SK-N-SH treated with all-trans-retinoic acid at 6 μM for 48 hours (cell line): ENCODE measurements around the gene DACT3.
"Not testable (repeated sequence)": the region's sequence is repeated elsewhere in the genome, so short reads cannot be mapped to it uniquely, and the experiment has no call there.

Experiments used
- ATAC-seq: fragments of 200-7000 bp; cut with Tn5 transposase; 3 replicates; pipeline ENCODE4 v1.9.1; 2020; ENCODE audit warnings: mild to moderate bottlenecking, moderate library complexity
- ARNTL ChIP-seq: fragments of 450-650 bp; formaldehyde crosslinking; IDR thresholded peaks from 2 replicates; pipeline ENCODE4 v1.5.0; 2020; ENCODE audit warnings: low read depth, mild to moderate bottlenecking, moderate library complexity, borderline replicate concordance
- BACH2 ChIP-seq: fragments of 250-450 bp; sonication (Bioruptor Pico); IDR thresholded peaks from 2 replicates; pipeline ENCODE4 v1.9.0; 2021; ENCODE audit warnings: mild to moderate bottlenecking, borderline replicate concordance
- CSDC2 ChIP-seq: fragments of 250-450 bp; sonication (Bioruptor Pico); IDR thresholded peaks from 2 replicates; pipeline ENCODE4 v1.5.0; 2020; ENCODE audit warnings: mild to moderate bottlenecking, moderate library complexity
- ESRRG ChIP-seq: fragments of 250-450 bp; sonication (Bioruptor Pico); IDR thresholded peaks from 2 replicates; pipeline ENCODE4 v1.6.1; 2021; ENCODE audit warnings: mild to moderate bottlenecking
- GLIS3 ChIP-seq: fragments of 250-450 bp; sonication (Bioruptor Pico); IDR thresholded peaks from 2 replicates; pipeline ENCODE4 v1.5.0; 2020; ENCODE audit warnings: mild to moderate bottlenecking, moderate library complexity
- ISL1 ChIP-seq: fragments of 250-450 bp; sonication (Bioruptor Pico); IDR thresholded peaks from 2 replicates; pipeline ENCODE4 v2.1.2; 2022; ENCODE audit warnings: mild to moderate bottlenecking, moderate library complexity
- OSR1 ChIP-seq: fragments of 250-450 bp; sonication (Bioruptor Pico); IDR thresholded peaks from 2 replicates; pipeline ENCODE4 v1.8.0; 2022; ENCODE audit warnings: moderate library complexity, mild to moderate bottlenecking, inconsistent platforms
- PPARA ChIP-seq: fragments of 250-450 bp; sonication (Bioruptor Pico); IDR thresholded peaks from 2 replicates; pipeline ENCODE4 v1.5.0; 2020; ENCODE audit warnings: mild to moderate bottlenecking, borderline replicate concordance
- RARB ChIP-seq: fragments of 250-450 bp; sonication (Bioruptor Pico); IDR thresholded peaks from 2 replicates; pipeline ENCODE4 v1.8.0; 2021; ENCODE audit warnings: mild to moderate bottlenecking, moderate library complexity
- SNAI2 ChIP-seq: fragments of 250-450 bp; sonication (Bioruptor Pico); IDR thresholded peaks from 2 replicates; pipeline ENCODE4 v1.5.0; 2020; ENCODE audit warnings: mild to moderate bottlenecking, moderate library complexity
- TCF4 ChIP-seq: fragments of 250-450 bp; sonication (Bioruptor Pico); IDR thresholded peaks from 2 replicates; pipeline ENCODE4 v1.8.0; 2021; ENCODE audit warnings: mild to moderate bottlenecking, moderate library complexity, borderline replicate concordance
- TOX ChIP-seq: fragments of 250-450 bp; sonication (Bioruptor Pico); IDR thresholded peaks from 2 replicates; pipeline ENCODE4 v1.8.0; 2021; ENCODE audit warnings: mild to moderate bottlenecking, moderate library complexity, borderline replicate concordance
- ZC3H10 ChIP-seq: fragments of 250-450 bp; sonication (Bioruptor Pico); IDR thresholded peaks from 2 replicates; pipeline ENCODE4 v1.5.1; 2021; ENCODE audit warnings: mild to moderate bottlenecking, moderate library complexity
- ZFP3 ChIP-seq: fragments of 250-450 bp; sonication (Bioruptor Pico); IDR thresholded peaks from 2 replicates; pipeline ENCODE4 v1.5.0; 2020; ENCODE audit warnings: mild to moderate bottlenecking, moderate library complexity
- ZNF565 ChIP-seq: fragments of 450-650 bp; formaldehyde crosslinking; conservative IDR thresholded peaks from 2 replicates; pipeline ENCODE4 v1.5.0; 2020; ENCODE audit warnings: low read depth, mild to moderate bottlenecking, moderate library complexity
- ZNF70 ChIP-seq: fragments of 450-650 bp; formaldehyde crosslinking; IDR thresholded peaks from 2 replicates; pipeline ENCODE4 v1.5.0; 2020; ENCODE audit warnings: mild to moderate bottlenecking, moderate library complexity
- ZNF8 ChIP-seq: fragments of 450-650 bp; formaldehyde crosslinking; IDR thresholded peaks from 2 replicates; pipeline ENCODE4 v1.5.0; 2020; ENCODE audit warnings: mild to moderate bottlenecking, moderate library complexity
- TF ChIP-seq, protein P1 (sequence below): fragments of 250-450 bp; sonication (Bioruptor Pico); IDR thresholded peaks from 2 replicates; pipeline ENCODE4 v1.8.0; 2021; ENCODE audit warnings: low read depth, mild to moderate bottlenecking, moderate library complexity, borderline replicate concordance
- TF ChIP-seq, protein P2 (sequence below): fragments of 250-450 bp; sonication (Bioruptor Pico); IDR thresholded peaks from 2 replicates; pipeline ENCODE4 v1.5.1; 2021; ENCODE audit warnings: mild to moderate bottlenecking, moderate library complexity
- TF ChIP-seq, protein P3 (sequence below): fragments of 250-450 bp; sonication (Bioruptor Pico); IDR thresholded peaks from 2 replicates; pipeline ENCODE4 v1.8.0; 2020; ENCODE audit warnings: mild to moderate bottlenecking, moderate library complexity, borderline replicate concordance
- TF ChIP-seq, protein P4 (sequence below): fragments of 250-450 bp; sonication (Bioruptor Pico); IDR thresholded peaks from 2 replicates; pipeline ENCODE4 v1.5.0; 2020; ENCODE audit warnings: mild to moderate bottlenecking, moderate library complexity

The DACT3 gene

DNA sequence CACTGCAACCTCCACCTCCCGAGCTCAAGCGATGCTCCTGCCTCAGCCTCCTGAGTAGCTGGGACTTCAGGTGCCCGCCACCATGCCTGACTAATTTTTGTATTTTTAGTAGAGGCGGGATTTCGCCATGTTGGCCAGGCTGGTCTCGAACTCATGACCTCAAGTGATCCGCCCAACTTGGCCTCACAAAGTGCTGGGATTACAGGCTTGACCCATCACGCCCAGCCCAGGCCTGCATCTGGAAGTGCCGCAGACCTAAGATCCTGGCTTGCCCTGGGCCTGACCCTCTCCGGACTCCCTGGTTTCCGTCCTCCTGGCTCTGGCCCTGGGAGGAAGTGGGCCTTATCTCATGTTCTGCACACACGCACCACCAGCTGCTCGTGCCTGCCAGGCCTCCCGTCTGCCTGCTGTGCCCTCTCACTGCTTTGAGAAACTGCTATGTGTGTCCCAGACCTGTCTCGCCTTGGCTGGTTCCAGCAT is 31.4 kb downstream of the DACT3 start:
- ATAC-seq: no peak; the same call in 2 of the 3 replicates
- 0 out of 2 replicates have a peak, but pooled peaks have one; percentile 48 for TF ChIP-seq SNAI2
- TF ChIP-seq BACH2 (CRISPR knock-in tag): peak; percentile 83
- TF ChIP-seq, protein P1, sequence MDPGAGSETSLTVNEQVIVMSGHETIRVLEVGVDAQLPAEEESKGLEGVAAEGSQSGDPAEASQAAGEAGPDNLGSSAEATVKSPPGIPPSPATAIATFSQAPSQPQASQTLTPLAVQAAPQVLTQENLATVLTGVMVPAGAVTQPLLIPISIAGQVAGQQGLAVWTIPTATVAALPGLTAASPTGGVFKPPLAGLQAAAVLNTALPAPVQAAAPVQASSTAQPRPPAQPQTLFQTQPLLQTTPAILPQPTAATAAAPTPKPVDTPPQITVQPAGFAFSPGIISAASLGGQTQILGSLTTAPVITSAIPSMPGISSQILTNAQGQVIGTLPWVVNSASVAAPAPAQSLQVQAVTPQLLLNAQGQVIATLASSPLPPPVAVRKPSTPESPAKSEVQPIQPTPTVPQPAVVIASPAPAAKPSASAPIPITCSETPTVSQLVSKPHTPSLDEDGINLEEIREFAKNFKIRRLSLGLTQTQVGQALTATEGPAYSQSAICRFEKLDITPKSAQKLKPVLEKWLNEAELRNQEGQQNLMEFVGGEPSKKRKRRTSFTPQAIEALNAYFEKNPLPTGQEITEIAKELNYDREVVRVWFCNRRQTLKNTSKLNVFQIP (CRISPR knock-in tag): no peak
- TF ChIP-seq ZNF70 (CRISPR knock-in tag): peak; percentile 84
- peak; percentile 38; the same call in 1 of the 2 replicates for TF ChIP-seq ZFP3
- TF ChIP-seq ISL1: 0 out of 2 replicates have a peak, but pooled peaks have one; percentile 6
- peak; percentile 79; the same call in 1 of the 2 replicates for TF ChIP-seq ESRRG
- peak; percentile 88; the same call in 1 of the 2 replicates for TF ChIP-seq PPARA (CRISPR knock-in tag)
- 0 out of 2 replicates have a peak, but pooled peaks have one; percentile 4 for TF ChIP-seq ZNF8 (CRISPR knock-in tag)
- TF ChIP-seq ZNF565 (CRISPR knock-in tag): peak; percentile 91
- TF ChIP-seq, protein P2, sequence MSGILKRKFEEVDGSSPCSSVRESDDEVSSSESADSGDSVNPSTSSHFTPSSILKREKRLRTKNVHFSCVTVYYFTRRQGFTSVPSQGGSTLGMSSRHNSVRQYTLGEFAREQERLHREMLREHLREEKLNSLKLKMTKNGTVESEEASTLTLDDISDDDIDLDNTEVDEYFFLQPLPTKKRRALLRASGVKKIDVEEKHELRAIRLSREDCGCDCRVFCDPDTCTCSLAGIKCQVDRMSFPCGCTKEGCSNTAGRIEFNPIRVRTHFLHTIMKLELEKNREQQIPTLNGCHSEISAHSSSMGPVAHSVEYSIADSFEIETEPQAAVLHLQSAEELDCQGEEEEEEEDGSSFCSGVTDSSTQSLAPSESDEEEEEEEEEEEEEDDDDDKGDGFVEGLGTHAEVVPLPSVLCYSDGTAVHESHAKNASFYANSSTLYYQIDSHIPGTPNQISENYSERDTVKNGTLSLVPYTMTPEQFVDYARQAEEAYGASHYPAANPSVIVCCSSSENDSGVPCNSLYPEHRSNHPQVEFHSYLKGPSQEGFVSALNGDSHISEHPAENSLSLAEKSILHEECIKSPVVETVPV (CRISPR knock-in tag): no peak; the same call in 1 of the 2 replicates
- peak; percentile 94 for TF ChIP-seq TCF4 (CRISPR knock-in tag)
- no peak for TF ChIP-seq GLIS3
- TF ChIP-seq, protein P3, sequence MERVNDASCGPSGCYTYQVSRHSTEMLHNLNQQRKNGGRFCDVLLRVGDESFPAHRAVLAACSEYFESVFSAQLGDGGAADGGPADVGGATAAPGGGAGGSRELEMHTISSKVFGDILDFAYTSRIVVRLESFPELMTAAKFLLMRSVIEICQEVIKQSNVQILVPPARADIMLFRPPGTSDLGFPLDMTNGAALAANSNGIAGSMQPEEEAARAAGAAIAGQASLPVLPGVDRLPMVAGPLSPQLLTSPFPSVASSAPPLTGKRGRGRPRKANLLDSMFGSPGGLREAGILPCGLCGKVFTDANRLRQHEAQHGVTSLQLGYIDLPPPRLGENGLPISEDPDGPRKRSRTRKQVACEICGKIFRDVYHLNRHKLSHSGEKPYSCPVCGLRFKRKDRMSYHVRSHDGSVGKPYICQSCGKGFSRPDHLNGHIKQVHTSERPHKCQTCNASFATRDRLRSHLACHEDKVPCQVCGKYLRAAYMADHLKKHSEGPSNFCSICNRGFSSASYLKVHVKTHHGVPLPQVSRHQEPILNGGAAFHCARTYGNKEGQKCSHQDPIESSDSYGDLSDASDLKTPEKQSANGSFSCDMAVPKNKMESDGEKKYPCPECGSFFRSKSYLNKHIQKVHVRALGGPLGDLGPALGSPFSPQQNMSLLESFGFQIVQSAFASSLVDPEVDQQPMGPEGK (CRISPR knock-in tag): no peak
- TF ChIP-seq, protein P4, sequence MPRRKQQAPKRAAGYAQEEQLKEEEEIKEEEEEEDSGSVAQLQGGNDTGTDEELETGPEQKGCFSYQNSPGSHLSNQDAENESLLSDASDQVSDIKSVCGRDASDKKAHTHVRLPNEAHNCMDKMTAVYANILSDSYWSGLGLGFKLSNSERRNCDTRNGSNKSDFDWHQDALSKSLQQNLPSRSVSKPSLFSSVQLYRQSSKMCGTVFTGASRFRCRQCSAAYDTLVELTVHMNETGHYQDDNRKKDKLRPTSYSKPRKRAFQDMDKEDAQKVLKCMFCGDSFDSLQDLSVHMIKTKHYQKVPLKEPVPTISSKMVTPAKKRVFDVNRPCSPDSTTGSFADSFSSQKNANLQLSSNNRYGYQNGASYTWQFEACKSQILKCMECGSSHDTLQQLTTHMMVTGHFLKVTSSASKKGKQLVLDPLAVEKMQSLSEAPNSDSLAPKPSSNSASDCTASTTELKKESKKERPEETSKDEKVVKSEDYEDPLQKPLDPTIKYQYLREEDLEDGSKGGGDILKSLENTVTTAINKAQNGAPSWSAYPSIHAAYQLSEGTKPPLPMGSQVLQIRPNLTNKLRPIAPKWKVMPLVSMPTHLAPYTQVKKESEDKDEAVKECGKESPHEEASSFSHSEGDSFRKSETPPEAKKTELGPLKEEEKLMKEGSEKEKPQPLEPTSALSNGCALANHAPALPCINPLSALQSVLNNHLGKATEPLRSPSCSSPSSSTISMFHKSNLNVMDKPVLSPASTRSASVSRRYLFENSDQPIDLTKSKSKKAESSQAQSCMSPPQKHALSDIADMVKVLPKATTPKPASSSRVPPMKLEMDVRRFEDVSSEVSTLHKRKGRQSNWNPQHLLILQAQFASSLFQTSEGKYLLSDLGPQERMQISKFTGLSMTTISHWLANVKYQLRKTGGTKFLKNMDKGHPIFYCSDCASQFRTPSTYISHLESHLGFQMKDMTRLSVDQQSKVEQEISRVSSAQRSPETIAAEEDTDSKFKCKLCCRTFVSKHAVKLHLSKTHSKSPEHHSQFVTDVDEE (CRISPR knock-in tag): peak; percentile 98
- TF ChIP-seq ARNTL: peak; percentile 16; the same call in 1 of the 2 replicates
- no peak for TF ChIP-seq ZC3H10 (CRISPR knock-in tag)

DNA sequence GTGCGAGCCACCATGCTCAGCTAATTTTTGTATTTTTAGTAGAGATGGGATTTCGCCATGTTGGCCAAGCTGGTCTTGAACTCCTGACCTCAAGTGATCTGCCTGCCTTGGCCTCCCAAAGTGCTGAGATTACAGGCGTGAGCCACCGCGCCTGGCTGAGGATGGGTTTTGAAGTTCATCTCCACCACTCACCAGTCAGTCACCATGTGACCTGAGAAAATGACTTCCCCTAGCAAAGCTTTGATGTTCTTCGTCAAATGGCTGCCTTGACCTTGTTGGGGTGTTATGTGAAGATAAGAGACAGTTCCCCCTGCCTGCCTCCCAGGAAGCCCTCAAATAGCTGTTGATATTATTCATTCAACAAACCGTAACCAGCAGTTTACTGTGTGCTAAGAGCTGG is 32.0 kb downstream of the DACT3 start:
- ATAC-seq: not testable (repeated sequence)

DNA sequence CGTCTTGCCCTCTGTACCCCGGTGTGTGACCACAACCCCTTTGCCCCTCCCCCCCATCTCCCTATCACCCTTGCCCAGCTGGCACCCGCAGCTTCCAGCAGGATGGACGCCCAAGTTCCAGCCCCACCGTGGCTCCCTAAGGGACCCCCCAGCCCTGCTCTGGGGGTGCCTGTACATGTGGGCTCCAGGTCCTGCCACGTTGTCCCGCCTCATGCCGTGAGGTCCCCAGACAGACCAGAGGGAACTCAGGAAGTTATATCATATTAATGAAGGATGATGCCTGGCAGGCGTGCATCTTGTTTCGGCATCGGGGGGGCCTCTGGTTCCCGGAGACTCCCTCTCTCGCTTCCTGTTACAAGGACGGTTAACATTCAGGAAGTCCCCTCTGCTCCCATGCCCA is 34.5 kb downstream of the DACT3 start:
- no peak for ATAC-seq
- TF ChIP-seq, protein P3 (CRISPR knock-in tag): no peak
- TF ChIP-seq ESRRG: no peak
- 0 out of 2 replicates have a peak, but pooled peaks have one; percentile 48 for TF ChIP-seq TCF4 (CRISPR knock-in tag)
- TF ChIP-seq ISL1: no peak
- 0 out of 2 replicates have a peak, but pooled peaks have one; percentile 34 for TF ChIP-seq ZNF8 (CRISPR knock-in tag)
- no peak for TF ChIP-seq SNAI2
- TF ChIP-seq OSR1 (CRISPR knock-in tag): no peak
- no peak for TF ChIP-seq ZFP3
- TF ChIP-seq PPARA (CRISPR knock-in tag): no peak
- no peak for TF ChIP-seq RARB (CRISPR knock-in tag)
- no peak for TF ChIP-seq ARNTL
- TF ChIP-seq ZNF70 (CRISPR knock-in tag): peak; percentile 92
- no peak for TF ChIP-seq CSDC2 (CRISPR knock-in tag)
- no peak for TF ChIP-seq ZC3H10 (CRISPR knock-in tag)
- no peak for TF ChIP-seq BACH2 (CRISPR knock-in tag)
- TF ChIP-seq, protein P2 (CRISPR knock-in tag): no peak
- TF ChIP-seq, protein P4 (CRISPR knock-in tag): no peak
- TF ChIP-seq TOX (CRISPR knock-in tag): no peak
- TF ChIP-seq ZNF565 (CRISPR knock-in tag): no peak
